Spleen (tissue), 11 donors: ENCODE data around the gene IRAK4. TPM values are rescaled to one million over a fixed set of nuclear protein-coding genes. Genes with fewer than 3 reads are reported as not detected.

ENCODE experiments used
- DNase-seq: peaks from one replicate; pipeline ENCODE4 v3.0.0-alpha.2; 2020
- H3K27ac ChIP-seq, 8 donors: fragments of 200-600 bp; sonication (generic) in 7 of 8; 1 replicate in 4 of 8; 2 replicates in 4 of 8; pipeline versions ENCODE4 v1.5.0 to v1.8.0; 2016 to 2021; ENCODE audit warnings: inconsistent platforms in 4 of 8, mild to moderate bottlenecking in 4 of 8, moderate library complexity in 1 of 8
- H3K27me3 ChIP-seq, 7 donors: fragments of 200-600 bp; sonication (generic) in 6 of 7; replicated peaks in 1 of 7; 1 replicate in 4 of 7; 2 replicates in 3 of 7; pipeline versions ENCODE4 v1.5.0 to v1.8.0; 2016 to 2021; ENCODE audit warnings: inconsistent platforms in 3 of 7, mild to moderate bottlenecking in 1 of 7
- H3K36me3 ChIP-seq, 6 donors: fragments of 200-600 bp; sonication (generic) in 5 of 6; 1 replicate in 4 of 6; 2 replicates in 2 of 6; pipeline versions ENCODE4 v1.5.0 to v1.8.0; 2016 to 2021; ENCODE audit warnings: inconsistent platforms in 2 of 6
- H3K4me1 ChIP-seq, 6 donors: fragments of 200-600 bp; sonication (generic) in 5 of 6; 1 replicate in 3 of 6; 2 replicates in 3 of 6; pipeline versions ENCODE4 v1.5.0 to v1.8.0; 2016 to 2021; ENCODE audit warnings: inconsistent platforms in 3 of 6
- H3K4me3 ChIP-seq, 8 donors: fragments of 200-600 bp; sonication (generic) in 7 of 8; 1 replicate in 4 of 8; 2 replicates in 4 of 8; pipeline versions ENCODE4 v1.5.0 to v1.8.0; 2016 to 2021; ENCODE audit warnings: inconsistent platforms in 4 of 8, mild to moderate bottlenecking in 4 of 8, moderate library complexity in 2 of 8
- H3K9me3 ChIP-seq, 8 donors: fragments of 200-600 bp; sonication (generic) in 7 of 8; 1 replicate in 4 of 8; 2 replicates in 4 of 8; pipeline versions ENCODE4 v1.5.0 to v1.8.0; 2016 to 2021; ENCODE audit warnings: inconsistent platforms in 4 of 8
- POLR2A ChIP-seq, 3 donors: fragments of 450-650 bp; IDR thresholded peaks; one replicate each; pipeline ENCODE4 v1.5.1; 2017; ENCODE audit warnings: antibody characterized with exemption in 3 of 3, mild to moderate bottlenecking in 1 of 3
- POLR2AphosphoS5 ChIP-seq, 3 donors: sonication (generic); formaldehyde crosslinking; IDR thresholded peaks; one replicate each; pipeline ENCODE4 v1.5.1; 2017; ENCODE audit warnings: antibody characterized with exemption in 3 of 3
- WGBS, 5 donors: extraction: QIAGEN DNeasy Blood & Tissue Kit in 3 of 5; methylation state at CpG; one replicate each; pipeline versions ENCODE4 v1.1.5 to v1.1.7; 2013 to 2018; 5-methylcytosine and 5-hydroxymethylcytosine counted together
- intact Hi-C: fragments of 100-400 bp; cut with DNase I; formaldehyde crosslinking; loops from one replicate; pipeline ENCODE4 v1.15.0; 2023; ENCODE audit warnings: low total_unique reads
- polyA plus RNA-seq, 3 donors: library from polyadenylated mRNA; stranded (reverse); fragments of 200-250 nt; gene quantifications; one replicate each; pipeline ENCODE4 v1.2.1, GENCODE V29; 2013
- total RNA-seq, 7 donors: library from RNA; depleted of rRNA in 3 of 7; stranded (reverse); fragments of >200 nt in 3 of 7; fragmentation: NEBNext Ultra II Directional in 4 of 7; extraction: Animal tissue kit (Norgen Biotek cat#: 25700) in 4 of 7; gene quantifications; one replicate each; pipeline versions ENCODE4 v1.1.0 to v1.2.1, GENCODE V29; 2016 to 2021
- TF ChIP-seq, protein P1 (sequence below), 11 experiments: fragments of 200-600 bp in 7 of 11; fragments of 450-650 bp in 4 of 11; sonication (generic) in 4 of 11; IDR thresholded peaks in 8 of 11; conservative IDR thresholded peaks in 3 of 11; 1 replicate in 7 of 11; 2 replicates in 4 of 11; pipeline versions ENCODE4 v1.4.0 to v1.8.0; 2016 to 2021; ENCODE audit warnings: antibody characterized with exemption in 11 of 11, inconsistent platforms in 4 of 11, mild to moderate bottlenecking in 1 of 11
- donor health status: healthy with polysubstance abuse.
- donor health status: DM: no; HTN: no; CAD: no; lungs with moderate emphysema.
- donor health status: DM: no; HTN: no; CAD: no.
- donor health status: Bipolar disorder and iron deficiency.
- donor health status: healthy.
- donor health status: DM: no; HTN: no; CAD: no.
- donor health status: DM: yes; HTN: yes; CAD: no.

Gene IRAK4
- total and polyA plus RNA-seq, 10 donors = 18.1 to 97.9 (median 39.7) TPM

- Histone ChIP-seq H3K36me3 (peaks cover 0 to 28% (median 13%) of the 10 kb centered on the region in 6 donors), H3K27ac (no peak overlapping the region), H3K4me3 (no peak overlapping the region), H3K27me3 (no peaks in the 10 kb centered on the region), H3K4me1 (peaks cover 19 to 59% (median 36%) of the 10 kb centered on the region in 6 donors), H3K9me3 (no peaks in the 10 kb centered on the region)
- TF ChIP-seq, protein P1, sequence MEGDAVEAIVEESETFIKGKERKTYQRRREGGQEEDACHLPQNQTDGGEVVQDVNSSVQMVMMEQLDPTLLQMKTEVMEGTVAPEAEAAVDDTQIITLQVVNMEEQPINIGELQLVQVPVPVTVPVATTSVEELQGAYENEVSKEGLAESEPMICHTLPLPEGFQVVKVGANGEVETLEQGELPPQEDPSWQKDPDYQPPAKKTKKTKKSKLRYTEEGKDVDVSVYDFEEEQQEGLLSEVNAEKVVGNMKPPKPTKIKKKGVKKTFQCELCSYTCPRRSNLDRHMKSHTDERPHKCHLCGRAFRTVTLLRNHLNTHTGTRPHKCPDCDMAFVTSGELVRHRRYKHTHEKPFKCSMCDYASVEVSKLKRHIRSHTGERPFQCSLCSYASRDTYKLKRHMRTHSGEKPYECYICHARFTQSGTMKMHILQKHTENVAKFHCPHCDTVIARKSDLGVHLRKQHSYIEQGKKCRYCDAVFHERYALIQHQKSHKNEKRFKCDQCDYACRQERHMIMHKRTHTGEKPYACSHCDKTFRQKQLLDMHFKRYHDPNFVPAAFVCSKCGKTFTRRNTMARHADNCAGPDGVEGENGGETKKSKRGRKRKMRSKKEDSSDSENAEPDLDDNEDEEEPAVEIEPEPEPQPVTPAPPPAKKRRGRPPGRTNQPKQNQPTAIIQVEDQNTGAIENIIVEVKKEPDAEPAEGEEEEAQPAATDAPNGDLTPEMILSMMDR (IDR thresholded peaks at IDR 0.05 in 8 of 11, conservative IDR thresholded peaks at IDR 0.05 in 3 of 11) = no peak
- TF ChIP-seq POLR2AphosphoS5 (IDR thresholded peaks at IDR 0.05) (no peak), POLR2A (IDR thresholded peaks at IDR 0.05) (no peak)
- intact Hi-C loops = no loop called here
- DNase-seq = no peak
Observed at GRCh38 chr12:43763769-43764168, 5.0 kb downstream of the IRAK4 start.

DNA sequence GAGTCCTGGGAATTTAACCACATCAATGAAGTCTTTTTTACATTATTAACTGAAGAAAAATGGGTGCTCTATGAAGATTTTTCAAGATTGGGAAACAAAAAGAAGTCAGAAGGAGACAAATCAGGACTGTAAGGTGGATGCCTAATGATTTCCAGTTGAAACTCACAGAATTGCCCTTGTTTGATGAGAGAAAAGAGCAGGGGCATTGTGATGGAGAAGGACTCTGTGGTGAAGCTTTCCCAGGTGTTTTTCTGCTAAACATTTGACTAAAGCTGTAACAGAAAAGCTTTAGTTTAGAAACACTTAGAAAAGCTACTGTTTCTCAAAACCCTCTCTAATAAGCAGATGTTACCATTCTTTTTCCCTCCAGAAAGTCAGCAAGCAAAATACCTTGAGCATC is 5.8 kb downstream of the IRAK4 start:
- Histone ChIP-seq H3K4me3 (no peak overlapping the region), H3K27me3 (no peaks in the 10 kb centered on the region), H3K36me3 (peaks cover 0 to 36% (median 20%) of the 10 kb centered on the region in 6 donors), H3K4me1 (peaks cover 18 to 61% (median 34%) of the 10 kb centered on the region in 6 donors), H3K9me3 (no peaks in the 10 kb centered on the region), H3K27ac (no peak overlapping the region)
- DNase-seq = no peak
- TF ChIP-seq POLR2A (IDR thresholded peaks at IDR 0.05) = no peak
- TF ChIP-seq POLR2AphosphoS5 (IDR thresholded peaks at IDR 0.05) = no peak
- TF ChIP-seq, protein P1 (IDR thresholded peaks at IDR 0.05 in 8 of 11, conservative IDR thresholded peaks at IDR 0.05 in 3 of 11) = no peak
- intact Hi-C loops = no loop called here

- peaks cover under 1 to 44% (median 16%) of the 10 kb centered on the region in 6 donors for H3K4me1 ChIP-seq
- H3K27ac ChIP-seq = no peak overlapping the region
- no peaks in the 10 kb centered on the region for H3K27me3 ChIP-seq
- peaks cover 0 to 53% (median 36%) of the 10 kb centered on the region in 6 donors for H3K36me3 ChIP-seq
- intact Hi-C loops = no loop called here
- no peak overlapping the region for H3K4me3 ChIP-seq
- DNase-seq = no peak
- TF ChIP-seq, protein P1 (IDR thresholded peaks at IDR 0.05 in 8 of 11, conservative IDR thresholded peaks at IDR 0.05 in 3 of 11) = no peak
- TF ChIP-seq POLR2A (IDR thresholded peaks at IDR 0.05) = no peak
- no peak for TF ChIP-seq POLR2AphosphoS5 (IDR thresholded peaks at IDR 0.05)
- H3K9me3 ChIP-seq = no peaks in the 10 kb centered on the region
Observed at GRCh38 chr12:43766291-43766690, 7.5 kb downstream of the IRAK4 start.

GRCh38 chr12:43776498-43776897 is 17.7 kb downstream of the IRAK4 start:
- intact Hi-C loops = loop anchor here (10.0 kb wide), 1 partner anchor 108 kb away; no protein-coding TSS in a partner anchor

More at GRCh38 chr12:43776498-43776897, 17.7 kb downstream of the IRAK4 start:
- H3K9me3 ChIP-seq = no peaks in the 10 kb centered on the region
- TF ChIP-seq POLR2AphosphoS5 (IDR thresholded peaks at IDR 0.05) (no peak), POLR2A (IDR thresholded peaks at IDR 0.05) (no peak)
- TF ChIP-seq, protein P1 (IDR thresholded peaks at IDR 0.05 in 8 of 11, conservative IDR thresholded peaks at IDR 0.05 in 3 of 11) = peak in 6 of 11 experiments; percentile 16 to 48 (median 36)
- peaks cover 7 to 100% (median 78%) of the 10 kb centered on the region in 6 donors for H3K36me3 ChIP-seq
- DNase-seq = no peak
- H3K4me3 ChIP-seq = no peak overlapping the region
- H3K4me1 ChIP-seq = no peaks in the 10 kb centered on the region
- WGBS, 5 donors = 76 to 87% (median 80%) methylated on average over 3 of the region's 3 CpGs
- H3K27me3 ChIP-seq = no peaks in the 10 kb centered on the region
- H3K27ac ChIP-seq = no peak overlapping the region
